Activated T-cell treated with anti-CD3 and anti-CD28 coated beads, Interleukin-2, amount 50 U/mL, for 1 hour (primary cell): ENCODE results near the gene CHM.
"Not testable (repeated sequence)": the region's sequence is repeated elsewhere in the genome, so short reads cannot be mapped to it uniquely, and the experiment has no call there.

Experiments used
- DNase-seq: peaks from one replicate; pipeline ENCODE4 v3.0.0-alpha.2; 2020

The CHM gene, protein sequence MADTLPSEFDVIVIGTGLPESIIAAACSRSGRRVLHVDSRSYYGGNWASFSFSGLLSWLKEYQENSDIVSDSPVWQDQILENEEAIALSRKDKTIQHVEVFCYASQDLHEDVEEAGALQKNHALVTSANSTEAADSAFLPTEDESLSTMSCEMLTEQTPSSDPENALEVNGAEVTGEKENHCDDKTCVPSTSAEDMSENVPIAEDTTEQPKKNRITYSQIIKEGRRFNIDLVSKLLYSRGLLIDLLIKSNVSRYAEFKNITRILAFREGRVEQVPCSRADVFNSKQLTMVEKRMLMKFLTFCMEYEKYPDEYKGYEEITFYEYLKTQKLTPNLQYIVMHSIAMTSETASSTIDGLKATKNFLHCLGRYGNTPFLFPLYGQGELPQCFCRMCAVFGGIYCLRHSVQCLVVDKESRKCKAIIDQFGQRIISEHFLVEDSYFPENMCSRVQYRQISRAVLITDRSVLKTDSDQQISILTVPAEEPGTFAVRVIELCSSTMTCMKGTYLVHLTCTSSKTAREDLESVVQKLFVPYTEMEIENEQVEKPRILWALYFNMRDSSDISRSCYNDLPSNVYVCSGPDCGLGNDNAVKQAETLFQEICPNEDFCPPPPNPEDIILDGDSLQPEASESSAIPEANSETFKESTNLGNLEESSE

DNA sequence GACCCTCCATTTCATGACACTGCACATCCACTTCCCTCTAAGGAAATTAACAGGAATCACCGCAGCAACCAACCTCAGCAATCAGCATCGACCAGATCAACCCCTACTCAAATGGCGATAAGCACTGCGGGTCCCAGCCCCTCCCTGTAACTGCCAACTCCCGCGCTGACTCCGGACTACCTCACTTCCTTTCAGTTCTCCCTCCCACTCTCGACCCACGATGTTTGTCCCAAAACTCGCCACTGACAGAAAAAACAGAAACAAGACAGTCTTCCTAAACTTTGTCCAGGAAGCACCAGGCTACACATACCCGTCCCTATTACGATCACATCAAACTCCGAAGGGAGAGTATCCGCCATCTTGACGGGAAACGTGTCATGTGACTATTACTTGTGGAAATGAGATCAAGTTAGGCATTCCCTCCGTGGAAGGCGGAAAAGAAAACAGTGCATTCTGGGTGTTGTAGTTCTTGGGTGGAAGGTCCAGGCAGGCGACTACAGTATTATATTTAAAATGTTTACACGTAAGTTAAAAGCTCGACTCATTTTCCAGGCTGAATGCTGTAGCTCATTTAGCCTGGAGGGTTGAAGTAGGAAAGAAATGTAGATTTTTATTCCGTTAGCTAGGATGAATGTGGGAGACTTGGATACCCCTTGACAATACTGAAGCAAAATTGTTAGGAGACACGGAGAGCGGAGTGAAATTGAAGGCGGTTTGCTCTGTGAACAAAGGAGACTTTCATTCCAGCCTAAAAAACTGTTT, at the start of gene CHM:
Gene CHM, minus strand, starts transcription at position 385 of the 762 bp plus-strand sequence. Its CDS starts 26 bp downstream, at position 359.
- peak; percentile 57 for DNase-seq

DNA sequence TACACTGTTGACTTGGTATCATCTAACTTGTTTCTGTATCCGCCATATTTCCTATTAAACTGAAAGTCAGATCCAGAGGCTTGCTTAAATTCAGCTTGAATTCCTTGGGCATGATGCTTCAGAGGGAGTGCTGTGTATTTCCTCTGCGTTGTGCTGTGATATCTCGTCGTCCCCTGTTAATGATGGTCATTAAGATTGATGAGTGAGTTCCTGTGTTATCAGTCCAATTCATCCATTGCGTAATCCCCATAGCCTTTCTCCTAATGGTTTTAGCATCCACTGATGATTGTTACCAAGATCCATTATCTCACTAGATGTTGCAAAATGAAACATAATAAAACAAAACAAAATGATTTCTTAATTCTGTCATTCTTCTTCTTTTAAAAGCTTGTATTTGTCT, 31.3 kb upstream of the CHM start:
- DNase-seq: no peak

DNA sequence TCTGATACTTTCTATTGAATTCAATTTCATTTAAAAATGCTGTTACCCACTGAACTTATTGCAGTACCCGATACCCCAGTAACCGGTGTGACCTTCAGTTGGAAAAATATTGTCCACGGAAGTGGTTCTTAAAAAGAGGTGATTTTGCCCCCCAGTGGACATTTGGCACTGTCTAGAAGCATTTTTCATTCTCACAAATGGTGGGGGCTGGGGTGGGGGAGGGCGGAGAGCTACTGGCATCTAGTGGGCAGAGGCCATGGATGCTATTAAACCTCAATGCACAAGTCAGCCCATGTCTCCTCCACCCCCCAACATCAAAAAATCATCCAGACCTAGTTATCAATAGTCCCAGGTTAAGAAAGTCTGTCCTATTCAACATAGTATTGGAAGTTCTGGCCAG, 19.6 kb upstream of the CHM start:
- no peak for DNase-seq

DNA sequence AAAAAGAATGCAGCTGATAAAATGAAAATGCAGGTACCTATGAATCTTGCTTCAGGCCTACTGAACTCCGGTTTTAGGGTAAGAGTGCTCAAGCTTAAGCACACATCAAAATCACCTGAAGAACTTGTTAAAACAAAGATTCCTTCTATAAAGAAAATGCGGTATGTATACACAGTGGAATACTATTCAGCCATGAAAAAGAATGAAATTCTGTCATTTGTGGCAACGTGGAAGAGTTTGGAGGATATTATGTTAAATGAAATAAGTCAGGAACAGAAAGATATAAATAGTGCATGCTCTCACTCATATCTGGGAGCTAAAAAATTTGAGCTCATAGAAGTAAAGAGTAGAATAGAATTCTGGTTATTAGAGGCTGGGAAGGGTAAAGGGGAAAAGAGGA, 14.0 kb upstream of the CHM start:
- DNase-seq: no peak

DNA sequence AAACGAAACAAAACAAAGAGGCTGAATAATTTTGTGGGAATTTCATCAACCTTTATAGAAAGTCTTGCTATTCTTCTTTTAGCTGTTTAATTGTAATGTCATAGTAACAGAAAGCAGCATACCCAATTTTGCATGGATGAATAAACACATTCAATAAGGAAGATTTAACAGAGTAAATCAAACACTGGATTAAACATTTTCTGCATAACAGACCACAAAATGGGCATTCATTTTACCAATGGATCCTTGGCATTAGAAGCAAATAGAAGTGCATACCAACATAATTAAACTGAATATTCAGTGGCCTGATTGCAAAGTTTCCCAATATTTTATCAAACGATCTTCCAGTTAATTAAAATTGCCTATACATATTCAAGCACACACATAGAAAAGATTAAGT, 4.4 kb upstream of the CHM start:
- no peak for DNase-seq

DNA sequence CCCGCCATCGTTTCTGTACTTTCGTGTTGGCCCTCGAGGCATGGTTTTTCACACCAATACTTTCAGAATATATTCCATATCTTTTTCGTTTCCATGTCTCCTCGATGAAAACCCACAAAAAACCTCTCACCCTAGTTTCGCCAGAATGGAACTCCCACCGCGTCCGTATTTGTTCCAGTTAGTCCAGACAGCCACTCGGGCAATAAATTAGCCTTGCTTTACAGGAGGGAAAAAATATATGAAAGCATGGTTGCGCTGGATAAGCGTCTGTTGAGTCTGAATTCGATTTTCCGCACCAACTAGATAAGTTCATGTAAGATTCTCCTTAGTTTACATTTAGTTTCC, 550 bp upstream of the CHM start:
- no peak for DNase-seq

DNA sequence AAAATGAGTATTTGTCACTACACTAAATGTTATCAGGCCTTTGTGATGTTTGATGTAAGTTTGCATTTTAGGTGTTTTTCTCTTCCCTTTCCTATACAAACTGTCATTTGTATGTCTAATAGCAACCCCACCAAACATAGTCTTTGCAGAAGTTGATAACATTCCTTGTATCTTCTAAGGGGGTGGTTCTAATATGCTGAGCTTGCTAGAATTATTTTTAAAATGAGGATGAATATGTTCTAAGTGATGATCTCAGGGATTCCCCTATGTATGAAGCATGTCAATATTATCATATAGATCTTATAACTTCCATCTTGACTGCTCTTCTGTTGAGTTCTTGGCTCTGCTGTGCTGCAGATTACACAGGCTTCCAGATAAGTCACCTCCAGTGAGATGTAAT, 3.1 kb downstream of the CHM start:
- DNase-seq: no peak

DNA sequence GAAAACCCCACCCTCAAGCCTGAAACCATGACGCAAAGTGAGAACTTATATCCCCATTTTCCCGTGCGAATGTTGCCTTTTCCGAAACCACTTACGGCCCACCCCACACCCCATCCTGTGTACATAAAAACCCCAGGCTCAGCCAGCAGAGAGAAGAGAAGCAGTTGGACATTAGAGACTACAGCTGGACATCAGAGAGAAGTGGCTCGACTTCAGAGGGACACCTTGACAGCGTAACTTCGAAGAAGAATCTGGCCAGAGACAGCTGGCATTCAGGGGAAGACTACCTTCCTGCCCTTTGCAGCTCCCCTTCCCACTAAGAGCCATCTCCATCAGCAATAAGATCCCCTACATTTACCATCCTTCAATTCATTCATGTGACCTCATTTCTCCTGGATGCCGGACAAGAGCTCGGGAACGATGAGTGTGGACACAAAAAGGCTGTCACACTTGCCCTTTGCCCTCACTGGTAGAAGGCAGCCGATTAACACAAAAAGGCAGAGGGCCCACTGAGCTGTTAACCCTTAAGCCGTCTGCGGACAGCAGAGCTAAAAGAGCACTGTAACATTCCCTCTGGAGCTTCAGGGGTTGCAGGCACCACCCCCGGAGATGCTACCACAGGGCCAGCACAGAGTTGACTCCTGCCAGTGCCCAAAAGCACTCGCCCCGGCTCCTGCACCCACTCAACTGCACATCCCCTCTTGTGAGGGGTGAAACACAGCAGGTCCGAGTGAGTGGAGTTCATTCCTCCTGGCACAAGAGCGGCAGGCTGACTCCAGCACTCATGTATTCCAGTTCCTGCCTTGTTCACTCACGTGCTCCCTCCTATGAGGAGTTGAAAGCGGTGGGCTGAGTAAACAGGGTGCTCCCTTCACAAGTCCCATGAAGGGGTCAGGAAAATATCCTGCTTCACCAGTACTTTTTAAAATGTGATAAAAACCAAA, 7.5 kb downstream of the CHM start:
- no peak for DNase-seq

DNA sequence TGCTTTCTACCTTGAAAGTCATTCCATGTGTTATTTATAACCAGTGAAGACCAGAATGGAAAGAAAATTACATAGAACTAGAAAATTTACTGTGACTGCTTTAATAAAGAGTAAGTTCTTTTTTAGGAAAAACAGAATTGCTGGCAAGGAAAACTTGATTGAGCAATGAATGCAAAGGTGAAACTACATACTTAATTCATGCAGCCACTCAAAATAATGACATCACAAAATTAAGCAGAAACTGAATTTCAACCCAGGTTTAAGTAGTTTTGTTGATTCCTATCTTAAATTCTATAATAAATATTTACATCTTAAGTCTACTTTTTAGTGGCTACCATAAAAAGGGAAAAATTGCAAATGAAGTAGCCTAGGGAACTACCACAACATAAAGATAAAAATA, 14.0 kb downstream of the CHM start:
- DNase-seq: no peak

DNA sequence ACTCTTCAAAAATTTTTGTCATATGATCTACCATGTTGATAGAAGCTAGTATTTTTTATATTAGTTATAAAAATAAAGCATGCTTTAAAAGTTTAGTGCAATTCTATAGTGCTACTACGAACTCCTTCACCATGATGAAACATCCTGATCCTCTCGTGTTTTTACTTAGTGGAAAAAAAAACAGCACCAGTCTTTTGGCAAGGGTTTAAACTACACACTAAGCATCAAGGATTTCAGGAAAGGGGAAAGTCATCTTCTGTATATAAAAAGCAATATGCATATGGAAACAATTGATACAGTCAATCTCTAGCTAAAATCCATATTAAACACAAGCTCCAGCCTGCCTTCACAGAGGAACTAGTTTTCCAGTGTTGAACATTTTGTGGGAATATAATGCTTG, 18.7 kb downstream of the CHM start:
- DNase-seq: no peak

DNA sequence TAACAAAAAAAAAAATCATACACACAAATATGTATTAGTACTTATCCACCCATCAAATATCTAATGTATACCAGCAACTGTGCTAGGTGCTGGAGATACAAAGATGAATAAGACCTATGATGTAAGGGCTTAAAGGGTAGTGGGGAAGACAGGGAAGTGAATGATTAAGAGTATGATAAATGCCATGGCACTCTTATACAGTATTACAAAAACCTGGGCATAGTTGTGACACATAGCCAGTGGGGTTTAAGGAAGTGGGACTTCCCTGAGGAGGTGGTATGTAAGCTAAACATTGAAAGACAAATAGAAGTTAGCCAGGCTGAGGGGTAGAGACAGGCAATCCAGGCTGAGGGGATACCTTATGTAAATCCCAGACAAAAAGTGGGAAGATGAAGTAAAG, 23.5 kb downstream of the CHM start:
- no peak for DNase-seq

DNA sequence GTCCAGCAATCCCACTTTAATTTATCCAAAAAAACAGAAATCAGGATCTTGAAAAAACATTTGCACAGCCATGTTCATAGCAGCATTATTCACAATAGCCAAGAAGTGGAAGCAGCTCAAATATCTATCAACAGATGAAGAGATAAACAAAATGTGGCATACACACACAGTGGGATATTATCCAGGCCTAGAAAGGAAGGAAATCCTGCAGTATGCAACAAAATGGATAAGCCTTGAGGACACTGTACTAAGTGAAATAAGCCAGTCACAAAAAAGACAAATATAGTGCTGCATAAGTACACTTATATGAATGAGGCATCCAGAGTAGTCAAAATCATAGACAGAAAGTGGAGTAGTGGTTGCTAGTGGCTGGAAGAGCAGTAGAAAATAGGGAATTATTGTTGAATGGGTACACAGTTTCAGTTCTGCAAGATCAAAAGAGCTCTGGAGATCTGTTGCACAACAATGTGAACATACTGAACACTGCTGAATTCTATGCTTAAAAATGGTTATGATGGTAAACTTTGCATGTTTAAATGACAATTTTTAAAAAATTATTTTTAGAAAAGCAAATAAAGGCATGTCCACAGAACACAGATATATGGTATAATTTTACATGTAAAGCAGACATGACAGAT, 25.6 kb downstream of the CHM start:
- no peak for DNase-seq

DNA sequence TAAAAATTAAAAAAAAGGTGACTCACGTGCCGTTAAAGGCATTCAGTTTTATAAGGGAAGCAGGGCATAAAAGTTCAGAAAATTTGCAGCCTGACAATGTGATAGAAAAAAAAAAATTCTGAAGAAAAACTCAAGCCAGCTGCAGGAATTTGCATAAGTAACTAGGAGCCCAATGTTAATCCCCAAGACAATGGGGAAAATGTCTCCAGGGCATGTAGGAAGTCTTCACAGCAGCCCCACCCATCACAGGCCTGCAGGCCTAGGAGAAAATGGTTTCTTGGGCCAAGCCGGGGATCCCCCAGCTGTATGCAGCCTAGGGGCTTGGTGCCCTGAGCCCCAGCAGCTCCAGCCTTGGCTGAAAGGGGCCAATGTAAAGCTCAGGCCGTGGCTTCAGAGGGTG, 31.2 kb downstream of the CHM start:
- DNase-seq: no peak

DNA sequence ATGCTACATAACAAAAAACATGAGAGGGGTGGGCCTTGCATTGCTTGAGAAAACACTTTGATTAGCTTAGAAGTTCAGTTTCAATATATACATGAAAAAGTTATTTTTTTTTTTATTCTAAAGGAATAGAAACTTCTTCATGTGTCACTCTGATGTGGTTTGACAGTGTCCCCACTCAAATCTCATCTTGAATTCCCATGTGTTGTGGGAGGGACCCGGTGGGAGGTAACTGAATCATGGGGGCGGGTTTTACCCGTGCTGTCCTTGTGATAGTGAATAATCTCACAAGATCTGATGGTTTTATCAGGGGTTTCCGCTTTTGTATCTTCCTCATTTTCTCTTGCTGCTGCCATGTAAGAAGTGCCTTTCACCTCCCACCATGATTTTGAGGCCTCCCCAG, 32.4 kb downstream of the CHM start:
- not testable (repeated sequence) for DNase-seq

DNA sequence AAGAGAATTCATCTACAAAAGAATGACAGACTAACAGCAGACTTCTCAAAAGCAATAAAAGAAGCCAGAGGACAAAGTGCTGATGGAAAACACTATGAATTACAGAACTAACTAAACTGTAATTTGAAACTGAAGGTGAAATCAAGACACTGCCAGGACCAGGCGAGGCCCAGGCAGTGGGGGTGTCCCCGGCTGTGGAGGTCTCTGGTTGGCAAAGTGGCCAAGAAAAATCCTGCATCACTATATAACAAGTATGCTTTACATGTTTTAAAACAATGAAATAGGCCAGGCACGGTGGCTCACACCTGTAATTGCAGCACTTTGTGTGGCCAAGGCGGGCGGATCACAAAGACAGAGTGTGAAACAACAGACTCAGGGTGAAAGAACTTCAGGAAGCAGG, 32.9 kb downstream of the CHM start:
- DNase-seq: no peak

DNA sequence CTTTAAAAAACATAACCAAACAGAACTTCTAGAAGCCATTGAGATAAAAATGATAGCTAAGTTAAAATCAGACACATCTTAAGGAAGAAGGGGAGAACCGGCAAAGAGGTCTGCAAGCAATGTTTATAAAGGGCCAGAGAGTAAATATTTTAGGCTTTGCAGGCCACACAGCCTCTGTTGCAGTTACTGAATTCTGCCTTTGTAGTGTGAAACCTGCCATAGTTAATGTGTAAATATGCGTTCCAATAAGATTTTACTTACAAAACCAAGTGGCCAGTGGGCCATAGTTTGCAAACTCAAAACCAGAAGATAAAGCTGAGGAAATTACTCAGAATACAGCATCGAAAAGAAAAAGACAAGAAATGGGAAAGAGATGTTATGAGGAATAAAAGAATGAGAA, 33.6 kb downstream of the CHM start:
- DNase-seq: no peak

DNA sequence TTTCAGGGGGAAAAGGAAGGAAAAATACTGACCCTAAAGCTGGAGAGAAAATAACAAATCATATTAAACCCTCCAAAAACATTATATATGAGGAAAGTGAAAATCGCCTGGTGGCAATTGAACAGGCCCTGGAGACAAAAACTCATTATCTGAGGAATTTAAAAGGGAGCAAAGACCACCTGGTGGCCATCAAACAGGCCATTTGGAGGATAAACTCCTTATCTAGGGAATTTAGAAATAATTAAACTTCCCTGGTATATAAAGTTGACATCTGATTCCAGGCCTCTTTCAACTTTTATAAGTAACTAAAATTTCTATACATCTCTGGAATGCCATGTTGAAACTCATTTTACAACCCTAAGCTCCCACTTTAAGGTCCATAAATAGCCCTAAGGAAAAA, 35.2 kb downstream of the CHM start:
- no peak for DNase-seq

DNA sequence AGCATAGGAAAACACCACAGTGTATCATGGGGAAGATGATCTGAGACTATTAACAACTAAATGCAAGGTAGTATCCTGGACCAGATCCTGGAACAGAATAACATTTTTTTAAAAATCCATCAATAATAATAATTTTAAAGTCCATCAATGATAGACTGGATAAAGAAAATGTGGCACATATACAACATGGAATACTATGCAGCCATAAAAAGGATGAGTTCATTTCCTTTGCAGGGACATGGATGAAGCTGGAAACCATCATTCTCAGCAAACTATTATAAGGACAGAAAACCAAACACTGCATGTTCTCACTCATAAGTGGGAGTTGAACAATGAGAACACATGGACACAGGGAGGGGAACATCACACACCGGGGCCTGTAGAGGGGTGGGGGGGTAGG, 37.6 kb downstream of the CHM start:
- DNase-seq: not testable (repeated sequence)

DNA sequence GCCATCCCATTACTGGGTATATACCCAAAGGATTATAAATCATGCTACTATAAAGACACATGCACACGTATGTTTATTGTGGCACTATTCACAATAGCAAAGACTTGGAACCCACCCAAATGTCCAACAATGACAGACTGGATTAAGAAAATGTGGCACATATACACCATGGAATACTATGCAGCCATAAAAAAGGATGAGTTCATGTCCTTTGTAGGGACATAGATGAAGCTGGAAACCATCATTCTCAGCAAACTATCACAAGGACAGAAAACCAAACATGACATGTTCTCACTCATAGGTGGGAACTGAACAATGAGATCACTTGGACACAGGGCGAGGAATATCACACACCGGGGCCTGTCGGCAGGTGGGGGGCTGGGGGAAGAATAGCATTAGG, 39.5 kb downstream of the CHM start:
- not testable (repeated sequence) for DNase-seq

DNA sequence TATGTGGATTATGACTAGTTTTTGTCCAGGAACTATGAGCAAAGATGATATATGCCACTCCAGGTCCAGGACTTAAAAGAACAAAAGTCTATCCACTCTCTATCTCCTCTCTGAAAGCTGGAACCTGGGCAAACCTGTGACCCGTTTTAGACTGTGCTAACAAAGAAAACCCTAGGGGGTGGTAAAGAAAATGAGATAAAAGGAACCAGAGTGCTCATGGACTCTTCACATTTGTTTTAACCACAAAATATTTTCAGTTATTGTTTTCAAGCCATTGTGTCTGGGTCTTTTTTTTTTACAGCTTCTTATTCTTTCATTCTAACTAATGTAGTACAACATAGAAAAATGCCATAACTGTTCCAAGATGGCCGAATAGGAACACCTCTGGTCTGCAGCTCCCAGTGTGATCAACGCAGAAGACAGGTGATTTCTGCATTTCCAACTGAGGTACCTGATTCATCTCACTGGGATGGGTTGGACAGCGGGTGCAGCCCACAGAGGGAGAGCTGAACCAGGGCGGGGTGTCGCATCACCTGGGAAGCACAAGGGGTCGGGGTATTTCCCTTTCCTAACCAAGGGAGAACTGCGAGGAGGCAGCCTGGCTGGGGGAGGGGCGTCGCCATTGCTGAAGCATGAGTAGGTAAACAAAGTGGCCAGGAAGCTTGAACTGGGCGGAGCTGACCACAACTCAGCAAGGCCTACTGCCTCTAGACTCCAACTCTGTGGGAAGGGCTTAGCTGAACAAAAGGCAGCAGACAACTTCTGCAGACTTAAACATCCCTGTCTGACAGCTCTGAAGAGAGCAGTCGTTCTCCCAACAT, 45.1 kb downstream of the CHM start:
- no peak for DNase-seq

DNA sequence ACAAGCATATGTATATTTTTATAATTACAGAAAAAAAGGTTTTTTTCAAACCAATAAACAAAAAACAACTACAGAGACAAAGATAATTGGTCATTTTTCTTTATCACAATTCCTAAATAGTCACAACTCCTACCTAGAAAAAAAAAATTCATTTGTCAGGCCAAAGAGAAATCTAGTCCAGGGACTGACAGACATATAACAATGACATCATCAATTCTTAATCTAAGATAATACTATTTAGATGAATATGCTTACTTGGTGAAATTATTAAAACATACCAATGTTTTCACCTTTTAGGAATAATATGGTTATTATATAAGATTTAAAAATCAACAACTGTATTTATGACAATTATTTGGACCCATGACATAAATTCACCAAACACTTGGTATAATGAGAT, 48.4 kb downstream of the CHM start:
- DNase-seq: no peak

DNA sequence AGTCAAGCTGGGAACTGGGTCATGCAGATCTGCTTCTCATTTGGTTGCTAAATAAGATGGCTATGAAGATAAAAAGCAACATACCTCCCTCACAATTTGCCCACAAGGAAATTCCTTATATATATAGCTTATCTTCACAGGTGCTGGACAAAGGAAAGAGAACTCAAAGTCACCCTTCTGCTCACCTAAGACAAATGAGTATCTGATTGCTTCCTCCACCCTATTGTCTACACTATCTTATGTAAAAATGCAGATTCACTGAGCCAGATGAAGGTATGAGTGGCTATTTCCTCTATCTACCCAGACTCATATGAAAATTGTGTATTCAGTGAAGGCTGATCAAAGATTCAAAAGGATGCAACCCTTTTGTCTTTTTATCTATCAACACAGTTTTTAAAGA, 50.8 kb downstream of the CHM start:
- DNase-seq: no peak
